ENCODE results near the gene SLC50A1.

- no peak for TF ChIP-seq CTCF (conservative IDR thresholded peaks at IDR 0.05 in 1 of 2, IDR thresholded peaks at IDR 0.05 in 1 of 2; ENCODE audit: low read depth in 1 of 2, low read length in 2 of 2)
- TF ChIP-seq EZH2 (IDR thresholded peaks at IDR 0.05; ENCODE audit: low read length, missing control alignments): peak; percentile 23
Measured at GRCh38 chr1:155127967-155128754, 7.5 kb upstream of the SLC50A1 start.
